Lung (tissue), 16 donors: ENCODE data around the gene ACP7. TPM values are rescaled to one million over a fixed set of nuclear protein-coding genes. Genes with fewer than 3 reads are reported as not detected.

Experiments used
- ATAC-seq: fragments of 200-7000 bp; cut with Tn5 transposase; one replicate; pipeline ENCODE4 v1.9.1; 2020; ENCODE audit warnings: moderate number of reproducible peaks; ENCODE audit not compliant: insufficient read depth, low FRiP score
- DNase-seq, 3 donors: peaks; one replicate each; pipeline ENCODE4 v3.0.0-alpha.2; 2013 to 2017
- H3K27ac ChIP-seq, 2 donors: one replicate each; pipeline ENCODE4 v1.5.1; 2013; ENCODE audit warnings: mild to moderate bottlenecking in 2 of 2, moderate library complexity in 2 of 2, control low read depth in 1 of 2, inconsistent platforms in 1 of 2, low read depth in 1 of 2, low read length in 1 of 2
- H3K27me3 ChIP-seq, 3 donors: one replicate each; pipeline ENCODE4 v1.5.1; 2013; ENCODE audit warnings: low read length in 2 of 3; ENCODE audit not compliant: control insufficient read depth in 3 of 3, insufficient read depth in 3 of 3
- H3K36me3 ChIP-seq, 4 donors: one replicate each; pipeline ENCODE4 v1.5.1; 2013; ENCODE audit warnings: low read length in 4 of 4, mild to moderate bottlenecking in 1 of 4, moderate library complexity in 1 of 4; ENCODE audit not compliant: control insufficient read depth in 4 of 4, insufficient read depth in 4 of 4
- H3K4me1 ChIP-seq, 5 donors: one replicate each; pipeline ENCODE4 v1.5.1; 2013; ENCODE audit warnings: low read length in 5 of 5, mild to moderate bottlenecking in 2 of 5, moderate library complexity in 1 of 5; ENCODE audit not compliant: control insufficient read depth in 5 of 5, insufficient read depth in 5 of 5
- H3K4me3 ChIP-seq: one replicate; pipeline ENCODE4 v1.5.1; 2013; ENCODE audit warnings: mild to moderate bottlenecking, control low read depth, moderate library complexity
- H3K9ac ChIP-seq, 2 donors: one replicate each; pipeline ENCODE4 v1.5.1; 2013; ENCODE audit warnings: low read length in 2 of 2, control low read depth in 1 of 2; ENCODE audit not compliant: insufficient read depth in 1 of 2
- H3K9me3 ChIP-seq, 4 donors: one replicate each; pipeline ENCODE4 v1.5.1; 2013; ENCODE audit warnings: low read length in 3 of 4, mild to moderate bottlenecking in 1 of 4, moderate library complexity in 1 of 4; ENCODE audit not compliant: control insufficient read depth in 4 of 4, insufficient read depth in 3 of 4
- CTCF ChIP-seq: IDR thresholded peaks from 2 replicates; pipeline ENCODE4 v1.5.1; 2012; ENCODE audit warnings: mild to moderate bottlenecking; ENCODE audit errors: control extremely low read depth, extremely low read depth
- WGBS, 2 donors: extraction: QIAGEN DNeasy Blood & Tissue Kit; methylation state at CpG; one replicate each; pipeline ENCODE4 v1.1.7; 2013; 5-methylcytosine and 5-hydroxymethylcytosine counted together
- long read RNA-seq, 5 donors: transcript quantifications; one replicate each; lab custom pipeline, GENCODE V29; 2026
- polyA plus RNA-seq, 2 donors: library from polyadenylated mRNA; stranded (reverse); fragments of 200-250 nt; gene quantifications; one replicate each; pipeline ENCODE4 v1.2.1, GENCODE V29; 2013
- total RNA-seq, 2 donors: library from RNA; depleted of rRNA in 1 of 2; stranded (reverse); fragments of >200 nt in 1 of 2; gene quantifications; one replicate each; pipeline ENCODE4 v1.2.1, GENCODE V29; 2014 to 2021
- donor health status: control.
- donor health status: control.
- donor health status: Bipolar disorder and iron deficiency.
- donor health status: healthy.
- donor health status: DM: yes; HTN: yes; CAD: no.

ACP7 gene
- not detected for total RNA-seq
- polyA plus RNA-seq, result under 1 TPM in 1 of 2 donors, not detected in 1; 0.03 TPM
- long read RNA-seq, donor 1, result 0 reads
- long read RNA-seq, donor 2, result 0 reads
- long read RNA-seq, donor 3, result 0 reads
- long read RNA-seq, donor 4, result 0 reads
- long read RNA-seq, donor 5, result 0 reads

GRCh38 chr19:39083983-39084731, at the start of gene ACP7:
TSS of gene ACP7 (plus strand) at chr19:39084368. CDS start at chr19:39085270, 902 bp downstream.
- no peak within 1 kb of the TSS for H3K9ac ChIP-seq
- H3K4me1 ChIP-seq, result peaks cover 0 to 11% (median 5%) of the 10 kb centered on the region in 5 donors
- ATAC-seq, result no peak
- WGBS, 2 donors, result 6 to 9% methylated on average over 38 to 54 of the region's 54 CpGs
- H3K4me3 ChIP-seq, result no peak within 1 kb of the TSS
- no peak for TF ChIP-seq CTCF
- DNase-seq, result no peak
- H3K9me3 ChIP-seq, result no peaks in the 10 kb centered on the region
- no peaks in the 10 kb centered on the region for H3K36me3 ChIP-seq
- H3K27me3 ChIP-seq, result peaks cover 11 to 39% (median 31%) of the 10 kb centered on the region in 3 donors
- H3K27ac ChIP-seq, result no peak within 1 kb of the TSS

GRCh38 chr19:39036581-39036980, 47.6 kb upstream of the ACP7 start:
- ATAC-seq (no peak), DNase-seq (no peak)
- H3K9ac ChIP-seq, result no peak overlapping the region
- no peak overlapping the region for H3K4me3 ChIP-seq
- no peaks in the 10 kb centered on the region for H3K9me3 ChIP-seq
- no peak for TF ChIP-seq CTCF
- no peaks in the 10 kb centered on the region for H3K36me3 ChIP-seq
- H3K27me3 ChIP-seq, result no peaks in the 10 kb centered on the region
- H3K4me1 ChIP-seq, result peaks cover 0 to 4% (median 0%) of the 10 kb centered on the region in 5 donors
- H3K27ac ChIP-seq, result no peak overlapping the region

GRCh38 chr19:39037194-39037593, 47.0 kb upstream of the ACP7 start:
- Histone ChIP-seq H3K9ac (no peak overlapping the region), H3K4me3 (no peak overlapping the region), H3K27me3 (no peaks in the 10 kb centered on the region), H3K36me3 (no peaks in the 10 kb centered on the region), H3K4me1 (no peaks in the 10 kb centered on the region), H3K9me3 (no peaks in the 10 kb centered on the region), H3K27ac (no peak overlapping the region)
- ATAC-seq (no peak), DNase-seq (no peak)
- 51 to 68% methylated on average over 2 of the region's 2 CpGs for WGBS, 2 donors
- no peak for TF ChIP-seq CTCF

- Histone ChIP-seq H3K9me3 (no peaks in the 10 kb centered on the region), H3K27ac (no peak overlapping the region), H3K9ac (no peak overlapping the region), H3K27me3 (no peaks in the 10 kb centered on the region), H3K4me1 (no peaks in the 10 kb centered on the region), H3K4me3 (no peak overlapping the region), H3K36me3 (no peaks in the 10 kb centered on the region)
- no peak for TF ChIP-seq CTCF
- WGBS, 2 donors, result 8 to 15% methylated on average over 9 of the region's 9 CpGs
- no peak for ATAC-seq
- peak; percentile 40 to 55 (median 55) for DNase-seq
Measured at GRCh38 chr19:39038098-39038497, 46.1 kb upstream of the ACP7 start.
